Astrocyte (in vitro differentiated cells and primary cell): ENCODE measurements around the gene LY86. TPM values are rescaled to one million over a fixed set of nuclear protein-coding genes. Genes with fewer than 3 reads are reported as not detected.

Experiments
- DNase-seq: peaks from one replicate; pipeline ENCODE4 v3.0.0-alpha.2; 2010; ENCODE audit warnings: low read depth
- FAIRE-seq: peaks from 2 replicates; lab custom pipeline; 2011; peaks lifted over from hg19 to GRCh38; lab: Jason Lieb, UNC
- H2AFZ ChIP-seq: 2 replicates; pipeline ENCODE4 v1.6.0; 2012; ENCODE audit warnings: low read depth, low read length, inconsistent platforms
- H3K27ac ChIP-seq: 2 replicates; pipeline ENCODE4 v1.5.1; 2011; ENCODE audit warnings: low read depth, low read length, inconsistent platforms
- H3K27me3 ChIP-seq: 2 replicates; pipeline ENCODE4 v1.6.0; 2011; ENCODE audit warnings: low read length, inconsistent platforms; ENCODE audit not compliant: insufficient read depth
- H3K36me3 ChIP-seq: 2 replicates; pipeline ENCODE4 v1.5.1; 2011; ENCODE audit warnings: low read length, inconsistent platforms; ENCODE audit not compliant: insufficient read depth
- H3K4me1 ChIP-seq: 2 replicates; pipeline ENCODE4 v1.5.1; 2011; ENCODE audit warnings: low read length, inconsistent platforms; ENCODE audit not compliant: insufficient read depth
- H3K4me2 ChIP-seq: 2 replicates; pipeline ENCODE4 v1.6.0; 2012; ENCODE audit warnings: low read length, inconsistent platforms
- H3K4me3 ChIP-seq: 2 replicates; pipeline ENCODE4 v1.5.1; 2011; ENCODE audit warnings: low read depth, mild to moderate bottlenecking, low read length, inconsistent platforms; ENCODE audit not compliant: insufficient read depth
- H3K79me2 ChIP-seq: 2 replicates; pipeline ENCODE4 v1.6.0; 2012; ENCODE audit warnings: mild to moderate bottlenecking, low read length, inconsistent platforms; ENCODE audit not compliant: insufficient read depth
- H3K9ac ChIP-seq: 2 replicates; pipeline ENCODE4 v1.6.0; 2012; ENCODE audit warnings: mild to moderate bottlenecking, low read length, inconsistent platforms
- H3K9me3 ChIP-seq: 2 replicates; pipeline ENCODE4 v1.5.1; 2012; ENCODE audit warnings: low read depth, mild to moderate bottlenecking, low read length, inconsistent platforms; ENCODE audit not compliant: insufficient read depth
- H4K20me1 ChIP-seq: 2 replicates; pipeline ENCODE4 v1.6.0; 2012; ENCODE audit warnings: low read length, inconsistent platforms; ENCODE audit not compliant: insufficient read depth
- H3K27ac Mint-ChIP-seq: one replicate; pipeline ENCODE4 v1.8.0; 2021; ENCODE audit warnings: mild to moderate bottlenecking, mixed read lengths; ENCODE audit not compliant: unreplicated experiment
- H3K27me3 Mint-ChIP-seq: one replicate; pipeline ENCODE4 v1.8.0; 2021; ENCODE audit warnings: low read depth, mixed read lengths; ENCODE audit not compliant: unreplicated experiment
- H3K36me3 Mint-ChIP-seq: one replicate; pipeline ENCODE4 v1.8.0; 2021; ENCODE audit warnings: low read depth, mixed read lengths; ENCODE audit not compliant: unreplicated experiment
- H3K4me1 Mint-ChIP-seq: one replicate; pipeline ENCODE4 v1.8.0; 2021; ENCODE audit warnings: low read depth, mixed read lengths; ENCODE audit not compliant: unreplicated experiment
- H3K4me3 Mint-ChIP-seq: one replicate; pipeline ENCODE4 v1.8.0; 2021; ENCODE audit warnings: mild to moderate bottlenecking, moderate library complexity, mixed read lengths; ENCODE audit not compliant: unreplicated experiment
- H3K9me3 Mint-ChIP-seq: one replicate; pipeline ENCODE4 v1.8.0; 2021; ENCODE audit warnings: mild to moderate bottlenecking, mixed read lengths; ENCODE audit not compliant: unreplicated experiment
- EZH2 ChIP-seq: IDR thresholded peaks from 2 replicates; pipeline ENCODE4 v1.6.1; 2012; ENCODE audit warnings: mild to moderate bottlenecking, low read length, inconsistent platforms; ENCODE audit not compliant: insufficient read depth
- total RNA-seq: library from RNA; stranded (reverse); gene quantifications from 2 replicates; pipeline ENCODE4 v1.2.1, GENCODE V29; 2021
- TF ChIP-seq, protein P1 (sequence below): IDR thresholded peaks from 2 replicates; pipeline ENCODE4 v1.5.1; 2011; ENCODE audit warnings: low read depth, mild to moderate bottlenecking, inconsistent platforms, low read length, moderate library complexity; ENCODE audit not compliant: insufficient read depth

The LY86 gene
- total RNA-seq, 1 donor from 2014 or later = not detected

DNA sequence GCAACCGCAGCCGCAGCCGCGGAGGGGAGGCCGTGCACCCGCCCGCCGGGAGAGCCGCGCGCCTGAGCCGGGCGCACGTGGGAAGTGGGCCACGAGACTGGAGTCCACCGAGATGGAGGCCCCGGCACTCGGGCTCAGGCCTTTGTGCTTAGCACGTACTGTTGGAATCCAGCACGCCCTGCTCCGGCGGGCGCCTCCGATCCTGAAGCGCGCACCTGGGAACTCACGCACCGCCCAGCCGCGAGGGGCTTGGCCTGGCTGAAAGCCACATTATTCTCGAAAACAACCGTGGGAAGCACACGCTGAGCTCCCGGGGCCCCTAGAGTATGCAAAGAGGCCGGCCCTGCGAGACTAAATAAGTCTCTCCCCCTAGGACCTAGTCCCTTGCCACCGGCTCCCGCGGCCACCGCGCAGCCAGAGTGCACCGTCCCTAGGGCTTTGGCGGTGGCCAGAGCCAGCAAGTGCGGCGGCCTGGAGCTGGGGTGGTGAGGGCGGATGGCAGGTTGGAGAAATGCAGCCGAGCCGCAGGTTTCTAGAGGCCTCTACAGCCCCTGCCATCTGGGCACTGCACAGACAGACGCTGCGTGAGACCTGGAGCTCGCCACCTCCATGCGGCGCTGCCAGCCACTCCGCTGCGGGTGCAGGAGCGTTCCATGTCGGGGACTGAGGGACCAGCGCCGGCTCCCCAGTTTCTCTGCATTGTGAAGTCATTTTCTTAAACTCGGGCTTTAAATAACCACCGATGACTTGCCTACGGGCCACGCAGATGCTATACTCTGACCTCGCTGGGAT lies 42.0 kb upstream of the LY86 start:
- Histone ChIP-seq H3K4me2 (peak overlapping the region; percentile 84), H3K36me3 (no peaks in the 10 kb centered on the region), H3K79me2 (no peaks in the 10 kb centered on the region), H3K27ac (no peak overlapping the region), H4K20me1 (no peaks in the 10 kb centered on the region), H3K9me3 (no peaks in the 10 kb centered on the region), H2AFZ (peak overlapping the region; percentile 75), H3K27me3 (peaks cover 9% of the 10 kb centered on the region), H3K4me1 (peaks cover 8% of the 10 kb centered on the region), H3K9ac (peak overlapping the region; percentile 7), H3K4me3 (peak overlapping the region; percentile 43)
- Mint-ChIP-seq H3K4me1 (peaks cover 13% of the 10 kb centered on the region), H3K9me3 (no peaks in the 10 kb centered on the region), H3K27me3 (peaks cover 34% of the 10 kb centered on the region), H3K27ac (peak overlapping the region; percentile 63), H3K4me3 (peak overlapping the region; percentile 47), H3K36me3 (no peaks in the 10 kb centered on the region)
- FAIRE-seq = no peak
- TF ChIP-seq, protein P1, sequence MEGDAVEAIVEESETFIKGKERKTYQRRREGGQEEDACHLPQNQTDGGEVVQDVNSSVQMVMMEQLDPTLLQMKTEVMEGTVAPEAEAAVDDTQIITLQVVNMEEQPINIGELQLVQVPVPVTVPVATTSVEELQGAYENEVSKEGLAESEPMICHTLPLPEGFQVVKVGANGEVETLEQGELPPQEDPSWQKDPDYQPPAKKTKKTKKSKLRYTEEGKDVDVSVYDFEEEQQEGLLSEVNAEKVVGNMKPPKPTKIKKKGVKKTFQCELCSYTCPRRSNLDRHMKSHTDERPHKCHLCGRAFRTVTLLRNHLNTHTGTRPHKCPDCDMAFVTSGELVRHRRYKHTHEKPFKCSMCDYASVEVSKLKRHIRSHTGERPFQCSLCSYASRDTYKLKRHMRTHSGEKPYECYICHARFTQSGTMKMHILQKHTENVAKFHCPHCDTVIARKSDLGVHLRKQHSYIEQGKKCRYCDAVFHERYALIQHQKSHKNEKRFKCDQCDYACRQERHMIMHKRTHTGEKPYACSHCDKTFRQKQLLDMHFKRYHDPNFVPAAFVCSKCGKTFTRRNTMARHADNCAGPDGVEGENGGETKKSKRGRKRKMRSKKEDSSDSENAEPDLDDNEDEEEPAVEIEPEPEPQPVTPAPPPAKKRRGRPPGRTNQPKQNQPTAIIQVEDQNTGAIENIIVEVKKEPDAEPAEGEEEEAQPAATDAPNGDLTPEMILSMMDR = no peak
- peak; percentile 76 for TF ChIP-seq EZH2
- DNase-seq = peak; percentile 17

DNA sequence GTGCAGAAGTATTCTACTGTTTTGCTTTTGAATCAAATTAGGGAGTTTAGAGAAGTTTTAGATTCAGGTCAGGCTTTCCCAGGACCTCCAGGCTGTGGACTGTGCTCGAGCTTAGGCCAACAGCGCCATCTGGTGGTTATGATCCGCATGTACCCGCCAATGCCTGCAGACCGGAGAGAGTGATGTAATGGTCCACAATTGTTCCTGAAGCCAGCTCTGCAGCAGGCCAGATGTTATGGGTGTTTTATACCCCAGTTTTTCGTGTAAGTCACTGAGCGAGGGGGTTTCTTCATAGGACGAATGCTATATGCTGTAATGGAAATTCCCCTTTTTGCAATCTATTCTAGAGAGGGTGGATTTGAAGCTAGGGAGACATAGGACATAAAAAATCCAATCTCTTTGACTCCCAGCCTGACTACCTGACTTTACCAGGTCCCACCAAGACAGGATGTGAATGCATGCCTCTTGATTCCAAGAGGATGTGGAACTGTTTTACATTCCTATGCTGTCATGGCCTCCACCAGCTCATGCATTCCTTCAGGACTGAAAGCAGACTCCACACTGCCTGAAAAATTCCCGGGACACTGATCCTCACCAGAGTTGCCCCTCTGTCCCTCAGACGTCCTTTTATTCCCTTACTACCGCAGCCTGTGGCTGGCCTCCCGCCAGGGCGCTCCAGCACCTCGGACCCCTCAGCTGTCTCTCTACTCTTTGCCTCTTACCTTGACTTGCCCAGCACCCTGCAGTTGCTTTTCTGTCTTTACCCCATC lies 41.2 kb upstream of the LY86 start:
- H3K27me3 Mint-ChIP-seq = peaks cover 27% of the 10 kb centered on the region
- peak overlapping the region; percentile 43 for H3K4me3 ChIP-seq
- H3K4me2 ChIP-seq = peak overlapping the region; percentile 84
- TF ChIP-seq, protein P1 = peak; percentile 93
- no peak for TF ChIP-seq EZH2
- H3K36me3 ChIP-seq = no peaks in the 10 kb centered on the region
- H3K27ac ChIP-seq = no peak overlapping the region
- no peaks in the 10 kb centered on the region for H4K20me1 ChIP-seq
- no peaks in the 10 kb centered on the region for H3K9me3 Mint-ChIP-seq
- no peaks in the 10 kb centered on the region for H3K36me3 Mint-ChIP-seq
- no peaks in the 10 kb centered on the region for H3K79me2 ChIP-seq
- peaks cover 9% of the 10 kb centered on the region for H3K27me3 ChIP-seq
- H3K4me3 Mint-ChIP-seq = peak overlapping the region; percentile 47
- peaks cover 8% of the 10 kb centered on the region for H3K4me1 ChIP-seq
- H3K9me3 ChIP-seq = no peaks in the 10 kb centered on the region
- peak overlapping the region; percentile 75 for H2AFZ ChIP-seq
- peak overlapping the region; percentile 7 for H3K9ac ChIP-seq
- peak; percentile 78 for FAIRE-seq
- H3K4me1 Mint-ChIP-seq = peaks cover 13% of the 10 kb centered on the region
- peak; percentile 52 for DNase-seq
- H3K27ac Mint-ChIP-seq = peak overlapping the region; percentile 63
